ENCODE measurements around the gene CAMP.
"Not testable (repeated sequence)": the region's sequence is repeated elsewhere in the genome, so short reads cannot be mapped to it uniquely, and the experiment has no call there.

The CAMP gene

GRCh38 chr3:48222616-48223513 is at the start of gene CAMP:
CAMP (plus strand) TSS chr3:48223495; CDS start chr3:48223512, 17 bp downstream.
- no peak for DNase-seq (ENCODE audit: low read depth, low spot score)

- DNase-seq (ENCODE audit: low read depth, low spot score), result no peak
Measured at GRCh38 chr3:48178072-48178471, 45.2 kb upstream of the CAMP start.

DNA sequence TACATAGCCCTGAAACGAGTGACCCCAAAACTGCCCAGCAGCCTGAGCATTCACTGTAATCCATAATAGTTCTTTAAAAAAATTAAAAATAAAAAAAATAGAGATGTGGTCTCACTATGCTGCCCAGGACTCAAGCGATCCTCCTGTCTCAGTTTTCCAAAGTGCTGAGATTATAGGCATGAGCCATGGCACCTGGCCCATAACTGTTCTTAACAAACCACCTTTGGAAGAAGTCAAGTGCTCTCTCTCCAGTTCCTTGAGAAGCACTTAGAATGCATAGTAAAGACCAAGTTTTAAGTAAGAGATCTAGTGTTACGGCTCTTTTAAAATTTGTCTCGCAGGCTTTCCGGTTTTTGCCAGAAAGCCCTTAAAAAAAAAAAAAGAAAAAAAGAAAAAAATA is 43.3 kb upstream of the CAMP start:
- DNase-seq (ENCODE audit: low read depth, low spot score), result no peak

- no peak for DNase-seq (ENCODE audit: low read depth, low spot score)
Measured at GRCh38 chr3:48180531-48181253, 42.6 kb upstream of the CAMP start.

- no peak for DNase-seq (ENCODE audit: low read depth, low spot score)
Measured at GRCh38 chr3:48184299-48184698, 39.0 kb upstream of the CAMP start.

GRCh38 chr3:48185129-48185528 is 38.2 kb upstream of the CAMP start:
- DNase-seq (ENCODE audit: low read depth, low spot score), result no peak

DNA sequence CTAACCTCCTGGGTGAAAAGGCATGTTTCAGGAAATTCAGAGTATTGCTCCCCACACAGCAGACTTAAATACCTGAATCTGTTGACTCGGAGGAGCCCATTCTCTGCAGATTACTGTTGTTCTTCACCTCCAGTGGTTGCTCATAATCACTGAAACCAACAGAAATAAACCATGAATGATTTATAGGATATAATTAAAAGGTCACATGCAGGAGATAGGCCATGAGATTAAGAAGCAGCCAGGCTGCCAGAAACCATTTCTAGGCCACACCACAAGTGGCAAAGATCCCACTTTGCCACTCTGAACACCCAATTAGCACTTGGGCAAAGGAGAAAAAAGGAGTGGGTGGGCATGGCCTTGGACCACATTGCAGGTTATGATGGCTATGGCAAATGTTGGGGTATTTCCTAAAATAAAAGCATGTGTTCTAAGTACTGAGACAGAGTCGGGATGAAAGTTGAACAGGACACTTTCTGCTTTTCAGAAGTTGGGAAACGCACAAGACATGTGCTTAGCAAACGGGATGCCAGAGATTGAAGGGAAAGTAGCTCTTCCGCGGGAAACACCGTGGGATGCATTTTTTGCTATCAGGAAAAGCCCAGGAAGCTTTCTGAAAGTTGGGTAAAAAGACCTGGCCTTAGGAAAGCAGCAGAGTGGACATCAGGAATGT is 36.5 kb upstream of the CAMP start:
- no peak for DNase-seq (ENCODE audit: low read depth, low spot score)

- no peak for DNase-seq (ENCODE audit: low read depth, low spot score)
Measured at GRCh38 chr3:48187301-48187578, 36.1 kb upstream of the CAMP start.

DNA sequence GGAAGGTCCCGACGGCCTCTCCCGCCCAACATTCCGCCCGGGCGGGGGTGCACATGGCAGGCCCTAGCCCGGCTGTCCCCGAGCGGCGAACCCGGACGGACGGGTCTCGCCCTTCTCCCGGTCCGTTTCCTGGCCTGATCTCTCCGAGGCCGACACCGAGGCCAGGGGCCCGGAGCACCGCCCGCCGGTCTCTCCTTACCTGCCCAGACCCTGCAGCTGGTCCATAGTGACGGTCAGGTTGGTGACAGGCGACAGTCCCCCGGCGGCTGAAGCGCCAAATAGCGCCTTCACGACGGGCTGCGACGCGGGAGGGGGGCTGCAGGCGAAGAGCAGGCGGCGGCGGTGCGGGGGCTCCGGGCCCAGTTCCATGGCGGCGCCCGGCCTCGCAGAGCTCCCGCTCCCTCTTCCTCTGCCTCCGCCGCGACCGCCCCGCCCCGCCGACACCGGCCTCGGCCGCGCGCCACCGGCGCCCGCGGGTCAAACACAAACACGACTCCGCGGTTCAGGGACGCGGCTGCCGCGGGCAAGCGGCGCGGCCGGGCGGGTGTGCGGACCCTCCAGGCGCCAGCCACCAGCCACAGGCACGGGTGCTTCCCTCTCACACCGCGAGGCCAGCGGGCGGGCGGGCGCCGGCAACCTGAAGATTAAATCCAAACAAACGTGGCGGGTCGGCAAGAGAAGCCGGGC is 35.6 kb upstream of the CAMP start:
- no peak for DNase-seq (ENCODE audit: low read depth, low spot score)

- peak; percentile 87 for DNase-seq (ENCODE audit: low read depth, low spot score)
Measured at GRCh38 chr3:48188266-48189201, 34.8 kb upstream of the CAMP start, which contains the start of gene CDC25A. CDC25A (minus strand) TSS chr3:48188417; CDS start chr3:48187947, 470 bp downstream.

DNA sequence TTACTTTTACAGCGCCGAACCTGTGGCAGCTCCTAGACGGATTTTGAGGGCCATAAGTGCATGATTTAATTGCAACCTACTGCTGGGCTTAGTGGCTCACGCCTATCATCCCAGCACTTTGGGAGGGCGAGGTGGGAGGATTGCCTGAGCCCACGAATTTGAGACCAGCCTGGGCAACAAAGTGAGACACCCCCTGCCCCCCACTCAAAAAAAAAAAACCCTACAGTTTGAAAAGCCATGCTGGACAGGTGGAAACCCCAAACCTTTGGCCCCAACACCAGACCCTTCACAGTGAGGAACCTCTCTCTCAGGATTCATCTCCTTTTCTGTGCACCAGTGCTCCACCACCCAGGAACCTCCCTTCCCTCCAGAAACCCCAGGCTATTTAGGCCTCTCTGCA is 34.0 kb upstream of the CAMP start:
- DNase-seq (ENCODE audit: low read depth, low spot score), result no peak

DNA sequence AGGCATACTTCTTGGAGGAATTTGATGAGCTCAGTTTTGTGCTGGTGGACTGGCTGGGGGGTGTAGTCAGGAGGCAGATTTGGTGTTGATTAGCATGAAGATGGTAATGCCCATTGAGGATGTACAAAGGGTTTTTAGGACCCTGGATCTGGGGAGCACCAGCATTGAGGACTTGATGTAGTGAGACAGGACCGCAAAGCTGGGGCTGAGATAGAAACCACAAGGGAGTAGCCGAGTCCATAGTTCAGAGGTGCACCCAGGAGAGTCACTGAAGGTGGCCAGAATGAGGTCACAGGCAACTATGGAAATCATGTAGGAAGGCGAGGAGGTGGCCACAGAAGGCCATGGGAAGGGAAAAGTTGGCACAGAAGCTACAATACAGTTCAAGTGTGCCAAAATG is 32.4 kb upstream of the CAMP start:
- DNase-seq (ENCODE audit: low read depth, low spot score), result no peak

- no peak for DNase-seq (ENCODE audit: low read depth, low spot score)
Measured at GRCh38 chr3:48194446-48195071, 28.7 kb upstream of the CAMP start.

GRCh38 chr3:48196611-48197010 is 26.7 kb upstream of the CAMP start:
- DNase-seq (ENCODE audit: low read depth, low spot score), result no peak

- no peak for DNase-seq (ENCODE audit: low read depth, low spot score)
Measured at GRCh38 chr3:48199117-48199516, 24.2 kb upstream of the CAMP start.

DNA sequence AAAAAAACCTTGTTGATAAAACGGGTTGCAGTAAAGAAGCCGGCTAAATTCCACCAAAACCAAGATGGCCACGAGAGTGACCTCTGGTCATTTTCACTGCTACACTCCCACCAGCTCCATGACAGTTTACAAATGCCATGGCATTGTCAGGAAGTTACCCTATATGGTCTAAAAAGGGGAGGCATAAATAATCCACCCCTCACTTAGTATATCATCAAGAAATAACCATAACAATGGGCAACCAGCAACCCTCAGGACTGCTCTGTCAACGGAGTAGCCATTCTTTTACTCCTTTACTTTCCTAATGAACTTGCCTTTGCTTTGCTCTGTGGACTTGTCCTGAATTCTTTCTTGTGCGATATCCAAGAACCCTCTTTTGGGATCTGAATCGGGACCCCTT is 20.7 kb upstream of the CAMP start:
- no peak for DNase-seq (ENCODE audit: low read depth, low spot score)

DNA sequence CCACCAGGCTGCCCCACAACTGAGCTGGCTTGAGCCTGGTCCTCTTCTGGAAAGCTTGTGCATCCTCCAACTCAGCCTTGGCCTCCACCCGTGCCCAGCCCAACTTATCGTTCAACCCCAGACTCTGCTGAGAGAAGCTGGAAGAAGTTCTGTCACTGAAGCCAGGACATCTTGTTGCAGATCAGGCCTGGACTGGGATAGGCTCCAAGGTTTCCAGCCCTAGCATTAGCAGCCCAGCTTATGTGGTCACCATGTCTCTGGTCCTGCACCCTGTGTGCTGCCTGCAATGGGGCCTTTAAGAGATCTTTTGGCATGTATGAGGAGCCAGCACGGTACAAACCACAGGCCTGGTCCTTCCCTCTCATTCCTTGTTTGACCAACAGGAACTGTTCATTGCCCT is 15.2 kb upstream of the CAMP start:
- no peak for DNase-seq (ENCODE audit: low read depth, low spot score)

- DNase-seq (ENCODE audit: low read depth, low spot score), result no peak
Measured at GRCh38 chr3:48209445-48209844, 13.8 kb upstream of the CAMP start.

DNA sequence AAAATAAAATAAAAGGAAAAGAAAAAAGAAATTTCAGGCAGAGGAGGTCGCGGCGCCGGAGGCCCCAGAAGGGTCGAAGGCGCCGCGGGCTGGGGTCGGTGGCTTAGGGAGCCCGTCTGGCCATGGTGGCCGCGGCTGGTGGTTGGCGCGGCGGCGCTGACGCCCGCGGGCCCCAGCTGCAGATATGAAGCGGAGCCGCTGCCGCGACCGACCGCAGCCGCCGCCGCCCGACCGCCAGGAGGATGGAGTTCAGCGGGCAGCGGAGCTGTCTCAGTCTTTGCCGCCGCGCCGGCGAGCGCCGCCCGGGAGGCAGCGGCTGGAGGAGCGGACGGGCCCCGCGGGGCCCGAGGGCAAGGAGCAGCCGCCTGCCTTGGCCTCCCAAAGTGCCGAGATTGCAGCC is 12.8 kb upstream of the CAMP start:
- not testable (repeated sequence) for DNase-seq (ENCODE audit: low read depth, low spot score)

DNA sequence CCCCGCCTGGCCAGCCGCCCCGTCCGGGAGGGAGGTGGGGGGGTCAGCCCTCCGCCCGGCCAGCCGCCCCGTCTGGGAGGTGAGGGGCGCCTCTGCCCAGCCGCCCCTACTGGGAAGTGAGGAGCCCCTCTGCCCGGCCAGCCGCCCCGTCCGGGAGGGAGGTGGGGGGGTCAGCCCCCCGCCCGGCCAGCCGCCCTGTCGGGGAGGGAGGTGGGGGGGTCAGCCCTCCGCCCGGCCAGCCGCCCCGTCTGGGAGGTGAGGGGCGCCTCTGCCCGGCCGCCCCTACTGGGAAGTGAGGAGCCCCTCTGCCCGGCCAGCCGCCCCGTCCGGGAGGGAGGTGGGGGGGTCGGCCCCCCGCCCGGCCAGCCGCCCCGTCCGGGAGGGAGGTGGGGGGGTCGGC is 11.5 kb upstream of the CAMP start:
- DNase-seq (ENCODE audit: low read depth, low spot score), result not testable (repeated sequence)

All from activated CD4-positive, CD25-positive, alpha-beta regulatory T cell treated with anti-CD3 and anti-CD28 coated beads, Interleukin-2, amount 50 U/mL, for 16 hours (primary cell).